Astrocyte of the hippocampus (primary cell): ENCODE measurements around the gene HSD17B14.
"Not testable (repeated sequence)": the region's sequence is repeated elsewhere in the genome, so short reads cannot be mapped to it uniquely, and the experiment has no call there.

Source experiments
- DNase-seq: peaks from one replicate; pipeline ENCODE4 v3.0.0; 2011; ENCODE audit warnings: low read depth, low spot score

The HSD17B14 gene

GRCh38 chr19:48836089-48837017 lies at the start of gene HSD17B14:
TSS of gene HSD17B14 (minus strand) at chr19:48836491. CDS start at chr19:48836411, 80 bp downstream.
- peak; percentile 82 for DNase-seq

- DNase-seq, result no peak
Observed at GRCh38 chr19:48883726-48884125, 47.4 kb upstream of the HSD17B14 start.

- DNase-seq, result no peak
Observed at GRCh38 chr19:48881741-48882657, 45.7 kb upstream of the HSD17B14 start.

- DNase-seq, result not testable (repeated sequence)
Observed at GRCh38 chr19:48879696-48880095, 43.4 kb upstream of the HSD17B14 start.

GRCh38 chr19:48879025-48879637 lies 42.8 kb upstream of the HSD17B14 start:
- DNase-seq, result no peak

- DNase-seq, result no peak
Observed at GRCh38 chr19:48878196-48879024, 42.1 kb upstream of the HSD17B14 start.

GRCh38 chr19:48877855-48878195 lies 41.5 kb upstream of the HSD17B14 start:
- no peak for DNase-seq

GRCh38 chr19:48876043-48876981 lies 40.0 kb upstream of the HSD17B14 start:
- DNase-seq, result not testable (repeated sequence)

- peak; percentile 42 for DNase-seq
Observed at GRCh38 chr19:48874303-48875135, 38.2 kb upstream of the HSD17B14 start.

GRCh38 chr19:48873476-48874302 lies 37.4 kb upstream of the HSD17B14 start:
- no peak for DNase-seq

- DNase-seq, result peak; percentile 95
Observed at GRCh38 chr19:48872884-48873475, 36.7 kb upstream of the HSD17B14 start.

- peak; percentile 98 for DNase-seq
Observed at GRCh38 chr19:48872182-48872883, 36.0 kb upstream of the HSD17B14 start, which contains the start of gene PPP1R15A. TSS of gene PPP1R15A (plus strand) at chr19:48872421. CDS start at chr19:48873234, 813 bp downstream.

- not testable (repeated sequence) for DNase-seq
Observed at GRCh38 chr19:48871471-48872181, 35.3 kb upstream of the HSD17B14 start.

- no peak for DNase-seq
Observed at GRCh38 chr19:48870048-48870447, 33.8 kb upstream of the HSD17B14 start.

- DNase-seq, result peak; percentile 64
Observed at GRCh38 chr19:48868114-48868886, 32.0 kb upstream of the HSD17B14 start, which contains the start of gene PLEKHA4. TSS of gene PLEKHA4 (minus strand) at chr19:48868617. CDS start at chr19:48867620, 997 bp downstream.
